PC-9 (cell line): ENCODE measurements around the gene PANX1.

Experiments used
- CTCF ChIP-seq: fragments of 200-600 bp; sonication (generic); conservative IDR thresholded peaks from 2 replicates; pipeline ENCODE4 v1.6.1; 2017; ENCODE audit warnings: mixed run types, antibody characterized with exemption, mild to moderate bottlenecking, moderate library complexity
- EZH2 ChIP-seq: fragments of 200-600 bp; sonication (generic); IDR thresholded peaks from 2 replicates; pipeline ENCODE4 v1.8.0; 2017; ENCODE audit warnings: antibody characterized with exemption, low read depth

DNA sequence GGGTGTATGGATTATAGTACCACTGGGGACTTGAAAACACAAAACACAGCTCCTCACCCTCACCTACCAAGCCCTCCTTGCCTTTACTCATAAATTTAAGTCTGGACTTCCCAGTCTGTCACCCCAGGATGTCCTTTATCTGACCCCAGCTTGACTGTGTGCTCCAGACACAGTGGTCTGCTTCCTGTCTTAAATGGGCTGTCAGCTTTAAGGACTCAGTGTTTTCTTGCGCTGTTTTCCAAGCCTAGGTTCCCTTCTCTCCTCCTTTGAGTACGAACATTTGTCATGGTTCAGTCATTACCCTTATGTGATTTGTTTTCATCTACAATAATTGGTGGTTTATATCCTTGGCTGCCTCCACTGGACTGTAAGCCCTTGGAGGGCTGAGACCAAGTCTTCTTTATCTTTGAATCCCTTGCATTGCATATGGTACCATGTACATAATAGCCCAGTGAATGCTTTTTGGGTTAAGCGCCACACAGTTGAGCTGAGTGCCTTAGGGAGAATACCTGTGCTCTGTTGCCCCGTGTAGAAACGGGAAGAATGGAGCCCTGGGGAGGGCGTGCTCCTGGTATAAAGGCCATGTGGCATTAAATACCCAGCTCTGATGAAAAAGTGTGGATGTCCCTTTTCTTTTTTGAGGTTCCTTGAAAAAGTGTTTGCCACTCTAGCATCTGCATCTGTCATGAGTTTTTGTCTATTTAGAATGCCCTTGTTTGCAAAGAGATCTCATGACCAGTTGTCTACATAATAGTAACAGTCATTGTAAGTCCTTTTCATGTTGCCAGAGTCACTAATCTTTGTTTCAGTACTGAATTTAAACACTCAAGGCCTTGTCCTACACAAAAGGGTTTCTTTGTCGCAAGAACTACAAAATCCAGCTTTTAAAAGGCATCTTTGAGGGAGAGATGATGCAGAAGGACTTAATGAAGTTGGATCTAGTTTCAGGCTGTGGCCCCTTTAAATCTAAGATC lies 14.0 kb downstream of the PANX1 start:
- TF ChIP-seq CTCF = no peak
- no peak for TF ChIP-seq EZH2
